ENCODE data around the gene LRRC53.

Gene LRRC53

DNA sequence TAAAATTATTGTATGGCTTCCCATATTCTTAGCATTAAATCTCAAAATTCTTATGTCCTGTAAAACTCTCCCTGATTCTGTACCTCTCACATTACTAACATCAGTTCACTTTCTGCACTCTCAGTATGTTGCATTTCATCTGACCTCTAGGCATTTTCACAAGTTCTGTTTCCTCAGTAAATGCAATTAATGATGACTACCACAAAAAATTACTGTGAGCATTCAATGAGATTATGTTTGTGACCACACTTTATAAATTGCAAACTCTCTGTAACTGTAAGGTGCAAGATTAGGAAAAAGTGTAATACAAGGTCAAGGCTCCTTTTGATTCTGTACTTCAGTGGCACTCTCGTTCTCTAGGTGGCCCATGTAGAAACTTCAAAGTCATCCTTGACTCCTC lies 60.4 kb downstream of the LRRC53 start:
- in situ Hi-C loops (cut with MboI; ENCODE audit: low pct_unique_long_range_greater_than_20kb, low sequenced_read_pairs): no loop called here

DNA sequence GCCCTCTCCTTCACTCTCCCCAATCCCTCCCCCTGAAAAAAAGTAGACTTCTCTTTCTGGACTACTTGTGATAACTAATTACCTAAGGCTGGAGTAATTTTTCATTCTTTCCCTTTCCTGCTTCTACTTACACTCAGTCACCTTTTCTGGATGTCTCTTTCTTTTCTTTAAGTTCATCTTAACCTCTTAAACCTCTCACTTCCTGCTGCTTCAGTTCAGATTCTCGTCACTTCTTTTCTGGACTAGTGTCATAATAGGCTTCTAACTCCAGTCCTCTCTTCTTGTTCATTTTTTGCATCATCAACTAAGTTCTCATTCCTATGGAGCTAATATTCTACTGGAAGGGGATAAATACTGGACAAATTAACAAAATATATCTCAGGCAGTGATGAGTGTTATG lies 75.4 kb downstream of the LRRC53 start:
- in situ Hi-C loops (cut with MboI; ENCODE audit: low pct_unique_long_range_greater_than_20kb, low sequenced_read_pairs): no loop called here
- DNase-seq: no peak

More for the DNA sequence above, 60.4 kb downstream of the LRRC53 start:
- DNase-seq: no peak

DNA sequence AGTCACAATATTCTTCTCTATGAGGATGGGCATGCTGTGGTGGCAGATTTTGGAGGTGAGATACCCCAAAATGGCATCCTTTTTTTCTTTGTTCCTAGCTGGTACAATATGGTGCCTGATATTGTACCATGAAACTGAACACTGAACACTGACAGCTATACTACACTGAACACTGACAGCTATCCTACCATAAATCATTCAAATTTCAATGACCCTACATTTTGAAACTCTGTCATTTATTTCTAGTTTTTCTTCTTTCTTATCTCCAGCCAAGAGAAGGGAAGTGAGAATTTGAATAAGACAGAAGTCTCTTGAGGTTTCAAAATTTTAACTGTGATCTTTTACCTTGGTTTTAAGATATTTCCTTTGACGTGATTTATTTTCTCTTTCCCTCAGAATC lies 76.3 kb downstream of the LRRC53 start:
- DNase-seq: no peak
- in situ Hi-C loops (cut with MboI; ENCODE audit: low pct_unique_long_range_greater_than_20kb, low sequenced_read_pairs): no loop called here

DNA sequence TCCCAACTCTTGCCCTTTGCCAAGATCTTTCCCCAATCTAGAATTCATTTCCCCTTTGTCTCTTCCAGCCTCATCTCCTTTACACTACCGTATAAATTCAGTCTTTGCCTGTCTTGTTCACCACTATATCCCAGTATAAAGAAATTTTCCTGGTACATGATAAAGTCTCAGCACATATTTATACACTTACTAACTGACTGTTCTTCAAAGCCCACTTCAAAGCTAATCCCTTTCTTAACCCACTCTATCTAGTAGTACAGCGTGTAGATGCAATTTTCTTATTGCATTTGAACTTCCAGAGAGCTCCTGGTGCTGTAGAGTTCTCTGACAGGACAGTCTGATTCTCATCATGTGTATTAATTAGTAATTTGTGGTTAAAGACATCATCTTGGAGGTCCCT lies 78.1 kb downstream of the LRRC53 start:
- in situ Hi-C loops (cut with MboI; ENCODE audit: low pct_unique_long_range_greater_than_20kb, low sequenced_read_pairs): no loop called here
- DNase-seq: no peak

DNA sequence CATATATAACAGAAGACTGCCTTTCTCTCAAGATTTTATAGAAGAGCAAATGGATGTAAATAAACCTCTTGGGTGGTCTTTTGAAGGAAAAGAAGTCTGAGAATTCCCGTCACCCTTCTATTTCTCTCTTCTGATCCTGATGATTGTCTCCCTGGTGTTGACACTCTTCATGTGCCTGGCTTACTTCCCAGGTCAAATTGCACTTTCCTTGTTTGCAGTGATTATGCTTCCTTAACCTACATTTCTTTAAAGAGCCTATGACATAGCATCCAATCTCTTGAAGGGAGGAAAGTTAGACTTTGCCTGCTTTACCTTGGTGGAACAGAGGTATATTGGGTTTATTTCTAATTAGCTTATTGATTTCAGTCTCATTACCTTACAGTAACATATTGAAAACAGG lies 80.1 kb downstream of the LRRC53 start:
- no peak for DNase-seq
- in situ Hi-C loops (cut with MboI; ENCODE audit: low pct_unique_long_range_greater_than_20kb, low sequenced_read_pairs): no loop called here

DNA sequence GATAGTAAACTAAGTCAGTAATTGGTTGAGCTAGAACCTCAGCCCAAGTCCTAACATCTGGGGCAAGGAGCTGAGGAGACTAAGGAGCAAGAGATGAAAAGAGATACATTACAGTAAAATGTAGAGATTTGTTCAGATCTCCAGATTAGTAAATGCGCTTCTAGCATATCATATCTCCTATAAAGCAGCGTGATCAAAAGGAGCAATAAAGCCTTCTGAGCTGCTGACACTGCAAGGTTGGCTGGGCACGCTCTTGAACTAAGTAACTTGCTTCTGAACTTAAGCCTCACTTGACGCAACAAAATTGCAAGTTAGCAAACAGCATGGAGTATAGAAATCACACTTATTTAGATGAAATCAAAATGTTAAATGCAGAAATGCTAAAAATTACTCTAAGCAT lies 80.9 kb downstream of the LRRC53 start:
- DNase-seq: no peak
- in situ Hi-C loops (cut with MboI; ENCODE audit: low pct_unique_long_range_greater_than_20kb, low sequenced_read_pairs): no loop called here

DNA sequence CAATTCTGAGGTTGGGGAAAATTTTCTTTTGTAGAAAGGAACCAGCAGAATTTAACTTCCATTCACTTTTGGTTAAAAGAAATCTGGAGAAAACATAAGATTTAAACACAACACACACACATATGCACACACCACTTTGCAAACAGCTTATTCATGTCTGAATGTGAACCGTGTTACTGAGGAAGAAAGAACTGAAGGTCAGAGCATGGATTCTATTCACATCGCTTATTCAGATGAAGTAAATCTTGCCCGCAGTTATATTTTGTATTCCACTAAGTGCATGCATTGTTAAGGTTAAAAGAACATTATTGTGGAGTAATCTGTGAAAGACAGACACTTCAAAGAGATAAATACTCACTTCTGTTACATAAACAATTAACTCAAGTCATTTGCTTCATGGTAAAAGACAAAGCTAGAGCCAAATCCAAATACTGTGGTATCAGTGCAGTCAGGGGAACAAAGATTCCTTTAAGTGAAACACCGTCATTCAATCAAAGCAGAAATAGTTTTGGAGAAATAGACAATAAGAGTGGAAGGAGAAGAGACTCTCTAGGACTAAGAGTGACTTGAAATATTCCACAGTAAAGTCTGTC lies 82.0 kb downstream of the LRRC53 start:
- DNase-seq: no peak
- in situ Hi-C loops (cut with MboI; ENCODE audit: low pct_unique_long_range_greater_than_20kb, low sequenced_read_pairs): no loop called here

DNA sequence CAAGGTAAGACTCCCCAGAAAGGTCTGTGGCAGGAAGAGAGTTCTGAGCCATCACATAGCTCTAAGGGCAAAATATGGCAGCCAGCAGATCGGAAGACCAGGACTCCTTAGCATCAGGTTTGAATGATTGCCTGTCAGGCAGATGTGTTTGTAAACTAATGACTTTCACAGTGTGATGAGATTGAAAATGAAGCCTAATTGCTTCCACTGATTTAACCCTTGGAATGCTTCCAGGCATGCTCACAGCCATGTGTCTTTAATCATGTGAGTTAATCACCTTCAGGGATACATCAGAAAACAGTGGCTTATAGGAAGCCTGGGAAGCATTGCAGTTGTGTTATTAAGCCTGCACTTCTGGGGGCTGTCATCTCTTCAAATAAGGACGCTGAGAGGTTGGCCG lies 82.8 kb downstream of the LRRC53 start:
- in situ Hi-C loops (cut with MboI; ENCODE audit: low pct_unique_long_range_greater_than_20kb, low sequenced_read_pairs): no loop called here
- no peak for DNase-seq

DNA sequence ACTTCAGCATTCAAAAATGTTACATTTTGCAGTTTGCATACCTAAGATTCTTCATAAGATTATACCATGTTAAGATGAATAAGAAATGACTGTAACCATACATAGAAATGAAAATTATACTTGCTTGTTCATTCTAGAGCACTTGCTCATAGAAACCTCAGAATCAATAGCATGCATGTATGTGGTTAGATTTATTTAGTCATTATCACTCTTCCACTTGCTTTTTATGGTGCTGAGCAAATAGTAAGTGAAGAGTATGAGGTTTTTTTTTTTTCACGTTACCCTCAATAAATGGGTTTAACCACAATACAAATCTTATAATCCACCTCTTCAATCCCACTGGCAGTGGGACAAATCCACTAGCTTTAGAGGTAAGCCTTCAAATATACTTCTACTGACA lies 84.7 kb downstream of the LRRC53 start:
- in situ Hi-C loops (cut with MboI; ENCODE audit: low pct_unique_long_range_greater_than_20kb, low sequenced_read_pairs): no loop called here
- DNase-seq: no peak

DNA sequence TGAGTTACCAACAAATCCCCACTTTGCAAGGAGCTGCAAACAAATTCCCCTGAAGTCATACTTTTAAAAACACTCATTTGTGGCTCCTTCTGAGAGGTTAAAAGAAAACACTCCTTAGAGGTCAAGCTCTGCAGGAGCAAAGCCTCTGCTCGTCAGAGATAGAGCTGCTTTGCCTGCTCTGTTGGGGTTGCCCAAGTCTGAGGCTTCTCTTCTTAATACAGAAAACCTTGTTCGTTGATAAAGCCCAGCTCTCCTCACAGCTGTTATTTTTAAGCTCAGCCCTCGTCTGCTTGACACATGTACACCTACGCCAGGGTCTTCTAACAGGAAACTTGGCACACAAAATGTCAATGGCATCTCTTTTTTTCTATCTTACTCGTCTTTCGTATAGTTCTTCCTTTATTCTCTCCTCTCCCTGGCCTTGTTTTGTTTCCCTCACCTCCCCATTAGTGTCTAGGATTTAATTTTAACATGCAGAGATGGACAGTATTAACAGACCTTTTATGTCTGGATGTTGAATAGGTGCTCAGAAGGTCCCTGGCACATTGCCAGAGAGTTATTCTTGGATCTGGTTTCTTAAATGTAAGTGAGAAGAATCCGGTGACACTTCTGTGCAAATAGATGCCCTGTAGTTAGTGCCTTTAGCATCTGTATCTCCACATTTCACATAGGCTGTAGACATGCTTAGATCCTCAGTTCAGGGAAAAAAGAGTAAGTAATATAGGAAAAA lies 86.0 kb downstream of the LRRC53 start:
- in situ Hi-C loops (cut with MboI; ENCODE audit: low pct_unique_long_range_greater_than_20kb, low sequenced_read_pairs): no loop called here
- no peak for DNase-seq

DNA sequence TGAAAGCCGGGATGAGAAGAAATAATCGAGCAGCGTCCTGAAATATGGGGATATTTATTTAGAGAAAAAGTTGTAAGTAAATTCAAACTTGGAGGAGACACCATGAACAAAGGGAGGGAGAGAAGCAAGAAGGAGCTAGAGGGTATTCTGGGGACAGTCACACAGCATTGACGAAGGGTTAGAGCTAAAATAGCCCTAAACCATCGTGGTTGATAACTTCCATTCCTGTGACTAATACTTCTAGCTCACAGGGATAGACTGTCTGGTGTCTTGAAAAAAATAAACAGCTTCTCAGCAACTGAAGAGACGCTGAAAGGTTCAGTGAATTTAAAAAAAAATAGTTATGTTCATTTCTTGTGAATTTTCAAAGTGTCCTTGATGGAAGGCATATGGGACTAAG lies 86.7 kb downstream of the LRRC53 start:
- in situ Hi-C loops (cut with MboI; ENCODE audit: low pct_unique_long_range_greater_than_20kb, low sequenced_read_pairs): no loop called here
- no peak for DNase-seq

DNA sequence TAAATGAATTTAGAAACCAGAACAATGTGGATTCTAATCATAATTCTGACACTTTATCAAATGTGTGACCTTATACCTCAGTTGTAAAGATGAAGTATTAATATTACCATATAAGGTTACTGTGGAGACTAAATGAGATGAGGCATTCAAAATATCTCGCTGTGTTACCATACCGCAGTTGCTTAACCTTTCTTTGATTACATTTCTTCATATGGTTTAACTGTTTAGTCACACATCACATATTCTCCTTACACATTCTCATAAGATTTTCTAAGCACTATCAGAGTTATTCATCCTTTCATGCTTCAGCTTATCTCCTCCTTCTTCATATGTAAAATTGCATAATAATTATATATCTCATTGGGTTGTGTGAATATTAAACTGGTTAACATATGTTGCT lies 88.9 kb downstream of the LRRC53 start:
- in situ Hi-C loops (cut with MboI; ENCODE audit: low pct_unique_long_range_greater_than_20kb, low sequenced_read_pairs): no loop called here
- DNase-seq: no peak

DNA sequence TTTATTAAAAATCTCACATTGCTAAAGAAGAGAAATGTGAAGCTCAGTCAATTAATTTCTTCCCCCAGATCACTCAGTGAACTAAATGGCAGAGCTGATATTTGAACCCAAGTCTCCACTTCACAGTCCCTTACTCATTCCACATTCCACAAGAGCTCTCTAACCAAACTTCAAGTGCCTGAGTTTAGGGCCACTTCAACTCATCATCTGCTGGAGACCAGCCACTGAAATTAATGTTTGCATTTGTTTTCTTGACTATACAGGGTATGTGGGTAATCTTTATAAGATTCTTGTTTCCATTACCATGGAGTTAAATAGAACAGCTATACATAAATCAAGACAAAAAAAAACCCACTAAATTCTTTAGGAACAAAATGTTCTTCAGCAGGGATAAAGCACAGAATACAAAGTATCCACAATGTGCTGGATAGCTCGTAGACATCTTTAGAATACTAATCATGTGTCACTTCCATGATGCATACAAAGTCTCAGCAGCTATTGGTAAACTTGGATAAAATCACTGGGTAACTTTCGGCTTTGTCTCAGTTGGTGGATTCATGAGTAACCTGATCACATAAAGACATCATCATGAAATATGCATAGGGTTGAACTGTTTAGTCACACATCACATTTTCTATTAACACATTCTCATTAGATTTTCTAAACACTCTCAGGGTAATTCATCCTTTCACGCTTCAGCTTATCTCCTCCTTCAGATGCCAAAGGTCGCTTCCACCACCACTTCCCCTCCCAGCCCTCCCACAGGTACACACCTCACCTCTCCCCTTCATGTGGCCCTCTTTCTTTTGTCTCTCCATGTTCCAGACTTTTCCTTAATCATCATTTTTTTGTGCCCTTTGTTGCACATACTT lies 89.8 kb downstream of the LRRC53 start:
- in situ Hi-C loops (cut with MboI; ENCODE audit: low pct_unique_long_range_greater_than_20kb, low sequenced_read_pairs): no loop called here
- DNase-seq: no peak

DNA sequence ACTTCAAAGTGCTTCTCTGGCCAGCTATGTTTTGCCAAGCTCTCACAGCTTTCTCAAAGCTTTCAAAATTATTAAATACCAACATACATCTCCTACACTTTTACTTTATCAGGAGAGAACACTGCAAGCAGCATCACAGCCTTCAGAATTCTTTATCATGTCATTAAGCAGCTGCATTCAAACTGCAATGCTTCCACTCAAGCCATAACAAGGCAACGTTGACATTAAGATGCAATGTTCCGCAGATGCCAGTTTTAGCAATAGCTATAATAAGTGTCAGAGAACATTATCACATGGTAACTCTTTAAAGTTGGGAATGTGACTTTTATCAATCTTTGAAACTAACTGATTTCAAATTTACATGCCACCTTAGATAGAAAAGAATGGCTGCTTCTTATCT lies 91.9 kb downstream of the LRRC53 start:
- in situ Hi-C loops (cut with MboI; ENCODE audit: low pct_unique_long_range_greater_than_20kb, low sequenced_read_pairs): no loop called here
- DNase-seq: no peak
